ENCODE results near the gene ZNHIT2. TPM values are rescaled to one million over a fixed set of nuclear protein-coding genes. Genes with fewer than 3 reads are reported as not detected.
A peak's percentile ranks its signal among the peaks of the same experiment; 100 is the strongest.

Gene ZNHIT2
- total RNA-seq (2021; ENCODE audit: unreplicated experiment) (27.1 TPM), Bru-seq, nascent RNA (percentile 53 among the genes with signal in this experiment), BruChase-seq, experiment 1, labeled RNA remaining after a 2-hour chase (percentile 63 among the genes with signal in this experiment), BruChase-seq, experiment 2, labeled RNA remaining after a 6-hour chase (percentile 57 among the genes with signal in this experiment)
- 49.9 TPM for polyA plus RNA-seq (2012; ENCODE audit: insufficient read length)
- long read RNA-seq, transcript ZNHIT2-201 (1 exons, 1,306 nt) = major isoform, 36 of 36 reads
- long read RNA-seq, partial matches to known transcripts = 0 of 36 reads
- long read RNA-seq, other reads (novel, unspliced or antisense) = 0 of 36 reads

GRCh38 chr11:65117206-65118096 lies at the start of gene ZNHIT2:
TSS of gene ZNHIT2 (minus strand) at chr11:65117701. CDS start at chr11:65117653, 48 bp downstream.
- CTCF ChIA-PET = interaction anchor here (1.0 kb wide), 1 partner anchor 268 kb away, joined by 4 read pairs; no protein-coding TSS in a partner anchor
- peaks cover 33% of the 10 kb centered on the region for H3K4me1 ChIP-seq (ENCODE audit: control insufficient read depth, insufficient read depth, low read length)
- BruUV-seq (replicated peaks) = no TSS peak
- H3K27ac ChIP-seq (ENCODE audit: low read length) = peak within 1 kb of the TSS; percentile 89
- POLR2A ChIA-PET = no interaction called here
- H3K36me3 ChIP-seq (ENCODE audit: control insufficient read depth, insufficient read depth, low read length) = peaks cover 15% of the 10 kb centered on the region
- intact Hi-C loops (cut with micrococcal nuclease; ENCODE audit: unreplicated experiment) (loop anchor here (10.0 kb wide), 1 partner anchor 273 kb away; the partner anchor contains the start of gene CDC42BPG), in situ Hi-C loops (cut with HindIII; ENCODE audit: low pct_unique_long_range_greater_than_20kb, low sequenced_read_pairs) (no loop called here)
- H3K27me3 ChIP-seq (ENCODE audit: control insufficient read depth, insufficient read depth, low read length) = no peaks in the 10 kb centered on the region
- no peaks in the 10 kb centered on the region for H3K9me3 ChIP-seq (ENCODE audit: control insufficient read depth, insufficient read depth, low read depth, low read length)
- TF ChIP-seq CTCF (IDR thresholded peaks at IDR 0.05) = peak; percentile 99
- TF ChIP-seq SIN3A (IDR thresholded peaks at IDR 0.05; ENCODE audit: borderline replicate concordance, insufficient read depth, low read depth, low read length) = peak; percentile 77; the same call in 1 of the 2 replicates
- peak in 1 of 2 experiments; percentile 48; a peak in 1 of 4 replicates for TF ChIP-seq REST (IDR thresholded peaks at IDR 0.05; ENCODE audit: insufficient read depth in 1 of 2, low read depth in 2 of 2, low read length in 1 of 2)
- TF ChIP-seq POLR2AphosphoS5 (IDR thresholded peaks at IDR 0.05; ENCODE audit: low read depth, low read length) = peak; percentile 98
- TF ChIP-seq TCF7L2 (IDR thresholded peaks at IDR 0.05; ENCODE audit: low read depth, low read length) = 0 out of 2 replicates have a peak, but pooled peaks have one; percentile 27
- ATAC-seq = peak; percentile 77
- H3K4me3 ChIP-seq (ENCODE audit: low read depth in 2 of 2, low read length in 2 of 2) = peak within 1 kb of the TSS; percentile 70 to 78
- peak; percentile 99 for DNase-seq (ENCODE audit: low read depth, low spot score)

- ChIA-PET POLR2A (no interaction called here), CTCF (no interaction called here)
- intact Hi-C loops (cut with micrococcal nuclease; ENCODE audit: unreplicated experiment) = no loop called here
- Histone ChIP-seq H3K4me1 (ENCODE audit: control insufficient read depth, insufficient read depth, low read length) (0 out of 2 replicates have a peak, but pooled peaks cover 10% of the 10 kb centered on the region), H3K4me3 (ENCODE audit: low read depth in 2 of 2, low read length in 2 of 2) (no peak overlapping the region), H3K9me3 (ENCODE audit: control insufficient read depth, insufficient read depth, low read depth, low read length) (no peaks in the 10 kb centered on the region), H3K27me3 (ENCODE audit: control insufficient read depth, insufficient read depth, low read length) (no peaks in the 10 kb centered on the region), H3K27ac (ENCODE audit: low read length) (no peak overlapping the region), H3K36me3 (ENCODE audit: control insufficient read depth, insufficient read depth, low read length) (no peaks in the 10 kb centered on the region)
- BruUV-seq (replicated peaks) = no TSS peak
- ATAC-seq = no peak
- in situ Hi-C loops (cut with HindIII; ENCODE audit: low pct_unique_long_range_greater_than_20kb, low sequenced_read_pairs) = no loop called here
- TF ChIP-seq TCF7L2 (IDR thresholded peaks at IDR 0.05; ENCODE audit: low read depth, low read length) (no peak), POLR2AphosphoS5 (IDR thresholded peaks at IDR 0.05; ENCODE audit: low read depth, low read length) (no peak), REST (IDR thresholded peaks at IDR 0.05; ENCODE audit: insufficient read depth in 1 of 2, low read depth in 2 of 2, low read length in 1 of 2) (no peak), CTCF (IDR thresholded peaks at IDR 0.05) (no peak), SIN3A (IDR thresholded peaks at IDR 0.05; ENCODE audit: borderline replicate concordance, insufficient read depth, low read depth, low read length) (no peak)
- DNase-seq (ENCODE audit: low read depth, low spot score) = no peak
Measured at GRCh38 chr11:65166893-65167292, 49.4 kb upstream of the ZNHIT2 start.

All from Panc1 (cell line).